Neutrophil (primary cell): ENCODE measurements around the gene MET.

Experiments
- H3K27ac ChIP-seq: fragments of 200-600 bp; sonication (generic); 2 replicates; pipeline ENCODE4 v1.5.1; 2016; ENCODE audit warnings: mild to moderate bottlenecking, moderate library complexity
- H3K27me3 ChIP-seq: fragments of 200-600 bp; sonication (generic); 2 replicates; pipeline ENCODE4 v1.6.0; 2016; ENCODE audit warnings: mild to moderate bottlenecking
- H3K36me3 ChIP-seq: fragments of 200-600 bp; sonication (generic); 2 replicates; pipeline ENCODE4 v1.5.1; 2017
- H3K4me1 ChIP-seq, 2 experiments: fragments of 200-600 bp in 1 of 2; sonication (generic) in 1 of 2; 1 replicate in 1 of 2; 2 replicates in 1 of 2; pipeline versions ENCODE4 v1.5.1 to v1.6.1; 2013 to 2016; ENCODE audit warnings: low read depth in 1 of 2, low read length in 1 of 2, mild to moderate bottlenecking in 1 of 2, moderate library complexity in 1 of 2; ENCODE audit not compliant: control insufficient read depth in 1 of 2, insufficient read depth in 1 of 2
- H3K4me3 ChIP-seq, 2 experiments: fragments of 200-600 bp in 1 of 2; sonication (generic) in 1 of 2; 1 replicate in 1 of 2; 2 replicates in 1 of 2; pipeline ENCODE4 v1.5.1; 2013 to 2016; ENCODE audit warnings: low read depth in 1 of 2, low read length in 1 of 2, mild to moderate bottlenecking in 1 of 2, moderate library complexity in 1 of 2
- H3K9me3 ChIP-seq: fragments of 200-600 bp; sonication (generic); 2 replicates; pipeline ENCODE4 v1.5.1; 2016
- CTCF ChIP-seq: fragments of 200-600 bp; sonication (generic); IDR thresholded peaks from 2 replicates; pipeline ENCODE4 v1.5.1; 2016; ENCODE audit warnings: antibody characterized with exemption

MET gene

GRCh38 chr7:116671681-116672595 lies at the start of gene MET:
MET (plus strand) TSS chr7:116672196; CDS start chr7:116699085, 26,889 bp downstream.
- Histone ChIP-seq H3K27ac (no peak within 1 kb of the TSS), H3K27me3 (peaks cover 85% of the 10 kb centered on the region)
- TF ChIP-seq CTCF = no peak

GRCh38 chr7:116626886-116627285 lies 45.1 kb upstream of the MET start:
- no peak for TF ChIP-seq CTCF
- Histone ChIP-seq H3K9me3 (no peaks in the 10 kb centered on the region), H3K4me1 (no peaks in the 10 kb centered on the region), H3K4me3 (no peak overlapping the region), H3K27me3 (peaks cover 6% of the 10 kb centered on the region), H3K36me3 (no peaks in the 10 kb centered on the region), H3K27ac (no peak overlapping the region)

More at GRCh38 chr7:116671681-116672595, at the start of gene MET:
- Histone ChIP-seq H3K4me1 (peaks cover 0 to 8% of the 10 kb centered on the region in 2 experiments), H3K36me3 (no peaks in the 10 kb centered on the region), H3K9me3 (no peaks in the 10 kb centered on the region), H3K4me3 (peak within 1 kb of the TSS in 1 of 2 experiments; percentile 25)

- no peak for TF ChIP-seq CTCF
- no peaks in the 10 kb centered on the region for H3K27me3 ChIP-seq
- H3K4me3 ChIP-seq = no peak overlapping the region
- H3K36me3 ChIP-seq = no peaks in the 10 kb centered on the region
- no peaks in the 10 kb centered on the region for H3K9me3 ChIP-seq
- H3K4me1 ChIP-seq = no peaks in the 10 kb centered on the region
- H3K27ac ChIP-seq = no peak overlapping the region
These were observed 42.9 kb upstream of the MET start for GRCh38 chr7:116629051-116629463.

DNA sequence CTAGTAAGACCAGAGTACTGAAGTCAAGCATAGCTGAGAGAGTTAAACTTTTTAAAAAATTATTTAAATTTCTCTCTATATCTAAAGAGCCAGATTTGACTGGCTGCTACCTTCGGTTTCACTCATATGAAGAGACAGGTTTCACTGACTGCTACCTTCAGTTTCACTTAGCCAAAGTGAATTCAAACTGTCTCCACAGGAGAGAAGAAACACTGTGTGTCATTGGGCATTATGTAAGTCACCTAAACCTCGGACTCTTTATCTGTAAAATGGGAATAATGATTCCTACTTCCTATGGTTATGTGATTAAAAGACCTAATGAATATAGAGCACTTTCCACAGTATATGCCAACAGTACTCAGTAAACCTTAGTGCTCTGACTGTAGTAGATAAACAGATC lies 41.6 kb upstream of the MET start:
- no peak overlapping the region for H3K27ac ChIP-seq
- H3K36me3 ChIP-seq = no peaks in the 10 kb centered on the region
- H3K9me3 ChIP-seq = no peaks in the 10 kb centered on the region
- no peak for TF ChIP-seq CTCF
- H3K4me3 ChIP-seq = no peak overlapping the region
- H3K4me1 ChIP-seq = no peaks in the 10 kb centered on the region
- no peaks in the 10 kb centered on the region for H3K27me3 ChIP-seq

DNA sequence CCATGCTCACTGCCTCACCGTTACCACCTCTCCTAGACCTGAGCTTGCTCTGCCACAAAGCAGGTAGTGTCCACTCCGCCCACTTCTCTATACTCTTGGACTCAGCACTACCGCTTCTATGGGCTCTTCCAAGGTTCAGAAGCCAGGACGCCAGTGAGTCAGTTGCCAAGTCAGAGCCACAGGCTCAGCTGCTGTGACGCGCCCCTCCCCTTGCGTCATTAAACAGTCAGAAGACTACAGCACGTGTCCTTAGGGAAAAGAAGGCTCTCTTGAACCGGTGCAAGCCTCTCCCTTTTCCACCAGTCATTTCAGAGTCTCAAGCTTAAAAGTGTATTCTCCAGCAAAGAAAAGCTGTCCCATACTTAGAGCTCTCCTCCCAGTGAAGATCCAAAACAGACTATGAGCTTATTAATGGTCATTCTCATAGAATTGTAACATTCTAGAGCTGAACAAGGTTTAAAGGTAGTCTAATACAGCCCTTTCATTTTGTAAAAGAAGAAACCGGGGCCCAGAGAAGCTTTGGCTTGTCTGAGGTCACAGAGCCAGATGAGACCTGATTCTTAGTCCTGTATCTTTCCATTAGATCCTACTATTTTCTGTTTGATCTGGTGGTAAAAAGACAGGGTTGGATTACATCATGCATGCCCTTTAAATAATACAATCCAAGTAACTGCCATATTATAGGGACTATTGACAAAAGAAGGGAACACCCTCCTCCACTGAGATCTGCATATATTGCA lies 40.9 kb upstream of the MET start:
- TF ChIP-seq CTCF = no peak
- no peaks in the 10 kb centered on the region for H3K27me3 ChIP-seq
- no peaks in the 10 kb centered on the region for H3K9me3 ChIP-seq
- no peaks in the 10 kb centered on the region for H3K36me3 ChIP-seq
- H3K27ac ChIP-seq = no peak overlapping the region
- H3K4me1 ChIP-seq = no peaks in the 10 kb centered on the region
- no peak overlapping the region for H3K4me3 ChIP-seq
